DMS153 (cell line): ENCODE data around the gene DLG3.
A peak's percentile ranks its signal among the peaks of the same experiment; 100 is the strongest.

Experiments used
- DNase-seq: peaks from one replicate; lab custom pipeline; 2025; lab: John Stamatoyannopoulos, UW

Gene DLG3

DNA sequence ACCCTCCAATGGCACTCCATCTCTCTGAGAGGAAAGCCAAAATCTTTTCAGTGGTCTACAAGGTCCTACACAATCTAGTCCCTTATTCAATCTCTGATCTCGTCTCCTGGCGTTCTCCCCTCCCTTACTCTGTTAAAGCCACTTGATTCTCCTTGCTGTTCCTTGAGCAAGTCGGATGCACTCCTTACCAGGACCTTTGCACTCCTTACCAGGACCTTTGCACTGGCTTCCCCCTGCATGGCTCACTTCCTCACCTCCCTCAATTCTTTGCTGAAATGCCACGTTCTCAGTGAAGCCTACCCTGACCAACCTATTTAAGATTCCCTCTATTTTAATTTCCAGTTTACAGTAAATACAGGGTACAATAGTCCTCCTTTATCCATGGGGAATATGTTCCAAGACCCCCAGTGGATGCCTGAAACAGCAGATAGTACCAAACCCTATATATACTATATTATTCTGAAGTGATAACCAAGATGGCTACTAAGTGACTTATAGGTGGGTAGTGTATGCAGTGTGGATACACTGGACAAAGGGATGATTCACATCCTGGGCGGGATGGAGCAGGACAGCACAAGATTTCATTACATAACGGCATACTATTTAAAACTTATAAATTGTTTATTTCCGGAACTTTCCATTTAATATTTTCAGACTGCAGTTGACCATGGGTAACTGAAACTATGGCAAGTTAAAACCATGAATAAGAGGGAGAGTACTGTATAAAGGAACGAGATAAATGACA, 6.5 kb upstream of the DLG3 start:
- no peak for DNase-seq

DNA sequence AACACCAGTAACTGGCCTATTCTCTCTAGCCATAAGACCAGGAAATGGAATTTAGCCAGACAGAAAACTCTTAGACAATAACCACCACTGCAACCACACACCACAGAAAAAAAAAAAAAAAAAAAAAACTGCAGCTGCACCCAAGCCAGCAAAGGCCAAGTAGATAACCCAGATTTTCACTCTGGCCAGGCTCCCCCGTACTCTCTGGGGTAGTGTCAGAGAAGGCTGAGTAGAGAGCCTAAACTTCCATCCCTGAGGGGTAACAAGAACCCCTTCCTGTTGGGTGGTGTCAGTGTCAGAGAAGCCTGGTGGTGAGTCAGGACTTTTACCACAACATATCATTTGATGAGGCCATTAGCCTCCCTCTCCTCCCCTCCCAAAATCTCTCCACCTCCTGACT, 5.6 kb upstream of the DLG3 start:
- no peak for DNase-seq

DNA sequence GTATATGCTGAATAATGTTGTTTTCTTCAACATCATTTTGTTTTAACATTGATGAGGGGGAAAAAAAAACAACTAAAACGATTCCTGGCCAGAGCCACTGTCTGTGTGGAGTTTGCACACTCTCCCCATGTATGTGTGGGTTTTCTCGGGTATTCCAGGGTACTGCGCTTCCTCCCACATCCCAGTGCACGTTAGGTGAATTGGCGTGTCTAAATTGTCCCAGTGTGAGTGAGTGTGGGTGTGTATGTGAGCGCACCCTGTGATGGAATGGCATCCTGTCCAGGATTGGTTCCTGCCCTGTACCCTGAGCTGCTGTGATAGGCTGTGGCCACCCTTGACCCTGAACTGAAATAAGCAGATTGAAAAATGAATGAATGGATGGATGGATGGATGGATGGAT, 2.4 kb upstream of the DLG3 start:
- DNase-seq, result no peak

DNA sequence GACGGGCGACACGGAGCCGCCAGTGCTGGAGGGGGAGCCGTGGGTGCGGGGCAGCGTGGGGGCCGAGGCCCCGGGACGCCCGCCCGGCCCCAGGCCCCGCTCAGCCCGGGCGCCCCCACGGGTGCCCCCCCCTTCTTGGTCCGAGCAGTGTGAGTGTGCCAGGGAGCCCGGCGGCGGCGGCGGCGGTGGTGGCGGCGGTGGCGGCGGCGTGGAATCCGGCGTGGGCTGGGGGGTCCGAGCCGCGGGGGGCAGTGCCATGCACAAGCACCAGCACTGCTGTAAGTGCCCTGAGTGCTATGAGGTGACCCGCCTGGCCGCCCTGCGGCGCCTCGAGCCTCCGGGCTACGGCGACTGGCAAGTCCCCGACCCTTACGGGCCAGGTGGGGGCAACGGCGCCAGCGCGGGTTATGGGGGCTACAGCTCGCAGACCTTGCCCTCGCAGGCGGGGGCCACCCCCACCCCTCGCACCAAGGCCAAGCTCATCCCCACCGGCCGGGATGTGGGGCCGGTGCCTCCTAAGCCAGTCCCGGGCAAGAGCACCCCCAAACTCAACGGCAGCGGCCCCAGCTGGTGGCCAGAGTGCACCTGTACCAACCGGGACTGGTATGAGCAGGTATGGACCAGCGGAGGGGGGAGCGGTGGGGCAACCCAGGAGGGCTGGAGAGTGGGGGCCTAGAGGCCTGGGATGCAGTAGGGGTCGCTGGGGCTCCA, 466 bp downstream of the DLG3 start:
- no peak for DNase-seq

DNA sequence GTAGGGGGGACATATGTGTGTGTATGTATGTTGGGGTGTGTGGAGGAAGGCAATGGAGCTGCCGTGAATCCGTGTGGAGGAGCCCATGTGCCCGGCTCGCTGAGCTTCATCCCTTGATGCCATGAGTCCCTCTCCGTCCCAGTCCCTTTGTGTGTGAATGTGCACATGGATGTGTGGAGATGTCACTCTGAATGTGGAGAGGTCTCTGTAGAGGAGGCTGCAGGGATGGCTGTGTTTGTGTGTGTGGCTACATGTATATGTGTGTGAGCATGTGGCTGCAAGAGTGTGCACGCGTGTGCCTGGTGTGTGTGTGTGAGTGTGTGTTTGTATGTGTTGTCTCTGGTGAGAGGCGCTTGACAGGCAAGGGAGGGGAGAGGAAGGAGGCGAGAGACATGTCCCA, 1.3 kb downstream of the DLG3 start:
- DNase-seq, result no peak

DNA sequence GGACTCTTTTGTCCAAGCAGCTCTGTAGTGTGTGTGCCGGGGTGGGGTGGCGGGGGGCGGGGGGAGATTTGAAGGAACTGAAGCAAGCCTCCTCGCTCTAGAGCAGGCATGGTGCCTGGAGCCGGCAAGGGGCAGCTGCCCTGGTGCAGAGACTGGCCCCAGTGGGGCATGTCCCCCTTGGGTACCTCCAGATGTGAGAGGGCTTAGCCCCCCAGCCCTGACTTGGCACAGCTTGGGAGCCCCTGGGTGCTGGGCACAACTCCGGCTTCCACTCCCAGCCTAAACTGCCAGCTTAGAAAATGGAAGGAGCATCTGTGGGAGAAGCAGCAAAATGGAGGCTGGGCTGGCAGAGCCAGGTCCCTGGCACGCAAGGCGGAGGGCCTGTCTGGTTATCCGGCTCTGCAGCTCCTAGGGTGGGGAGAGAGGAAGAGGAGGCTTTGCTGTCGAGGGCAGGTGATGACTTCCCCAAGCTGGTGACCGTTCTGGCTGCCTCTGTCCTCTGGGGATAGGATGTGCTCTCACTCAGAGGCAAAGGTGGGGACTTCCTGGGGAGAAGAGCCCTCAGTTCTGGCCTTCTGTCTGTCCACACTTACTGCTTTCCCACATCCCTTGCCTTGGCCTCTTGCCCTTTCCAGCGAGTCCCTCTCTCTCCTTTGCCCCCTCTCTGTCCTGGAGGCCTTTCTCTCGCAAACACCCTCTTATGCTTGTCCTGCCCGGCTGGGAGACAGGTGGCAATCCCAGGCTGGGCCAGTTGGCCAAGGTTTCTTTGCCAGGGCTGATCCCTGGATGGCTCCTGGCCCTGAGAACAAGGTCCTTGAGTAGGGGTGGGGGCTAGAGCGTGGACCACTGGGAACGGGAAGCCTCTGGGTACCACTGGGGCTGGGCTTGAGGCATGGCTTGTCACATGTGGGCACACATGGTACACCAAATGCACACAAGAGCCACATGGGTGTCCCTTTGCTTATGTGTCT, 2.0 kb downstream of the DLG3 start:
- no peak for DNase-seq

DNA sequence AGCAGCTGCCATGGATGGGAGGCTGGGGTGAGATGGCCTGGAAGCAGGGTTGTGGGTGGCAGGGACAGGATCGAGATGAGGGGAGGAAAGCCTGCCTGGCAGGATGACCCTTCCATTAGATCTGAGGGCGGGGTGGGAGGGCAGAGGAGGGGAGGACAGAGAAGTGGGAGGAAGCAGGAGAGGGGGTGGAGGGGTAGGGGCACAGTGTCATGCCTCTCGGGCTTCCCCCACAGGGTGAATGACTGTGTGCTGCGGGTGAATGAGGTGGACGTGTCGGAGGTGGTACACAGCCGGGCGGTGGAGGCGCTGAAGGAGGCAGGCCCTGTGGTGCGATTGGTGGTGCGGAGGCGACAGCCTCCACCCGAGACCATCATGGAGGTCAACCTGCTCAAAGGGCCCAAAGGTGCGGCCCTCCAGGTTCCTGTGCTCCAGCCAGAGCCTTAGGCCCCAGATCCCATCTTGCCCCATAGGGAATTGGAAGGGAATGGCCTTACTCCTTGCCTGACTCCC, 4.9 kb downstream of the DLG3 start:
- no peak for DNase-seq

DNA sequence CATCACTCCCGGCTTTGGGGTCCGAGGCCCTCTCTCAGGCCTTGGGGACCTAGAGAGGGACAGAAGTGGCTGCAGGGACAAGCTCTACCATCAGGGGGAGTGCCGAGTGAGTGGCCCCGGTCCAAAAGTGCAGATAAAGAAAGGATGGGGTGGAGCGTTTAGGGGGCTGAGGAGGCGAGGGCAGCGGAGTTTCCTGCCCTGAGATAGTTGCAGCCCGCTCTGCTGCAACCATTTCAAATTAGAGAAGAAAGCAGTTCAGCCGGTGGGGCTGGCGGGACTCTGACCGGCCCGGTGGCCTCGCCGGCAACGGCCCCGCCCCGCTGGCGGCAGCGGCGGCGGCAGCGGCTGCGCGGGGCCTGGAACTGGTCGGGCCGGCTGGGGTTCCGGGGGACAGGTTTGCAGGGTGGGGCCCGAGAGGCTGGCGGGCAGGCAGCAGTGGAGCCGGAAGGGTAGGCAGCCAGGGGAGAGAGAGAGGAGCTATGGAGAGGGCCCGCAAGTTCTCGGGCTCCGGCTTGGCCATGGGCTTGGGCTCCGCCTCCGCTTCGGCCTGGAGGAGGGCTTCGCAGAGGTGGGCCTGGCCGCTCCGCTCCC, 7.6 kb downstream of the DLG3 start:
- peak; percentile 14 for DNase-seq

DNA sequence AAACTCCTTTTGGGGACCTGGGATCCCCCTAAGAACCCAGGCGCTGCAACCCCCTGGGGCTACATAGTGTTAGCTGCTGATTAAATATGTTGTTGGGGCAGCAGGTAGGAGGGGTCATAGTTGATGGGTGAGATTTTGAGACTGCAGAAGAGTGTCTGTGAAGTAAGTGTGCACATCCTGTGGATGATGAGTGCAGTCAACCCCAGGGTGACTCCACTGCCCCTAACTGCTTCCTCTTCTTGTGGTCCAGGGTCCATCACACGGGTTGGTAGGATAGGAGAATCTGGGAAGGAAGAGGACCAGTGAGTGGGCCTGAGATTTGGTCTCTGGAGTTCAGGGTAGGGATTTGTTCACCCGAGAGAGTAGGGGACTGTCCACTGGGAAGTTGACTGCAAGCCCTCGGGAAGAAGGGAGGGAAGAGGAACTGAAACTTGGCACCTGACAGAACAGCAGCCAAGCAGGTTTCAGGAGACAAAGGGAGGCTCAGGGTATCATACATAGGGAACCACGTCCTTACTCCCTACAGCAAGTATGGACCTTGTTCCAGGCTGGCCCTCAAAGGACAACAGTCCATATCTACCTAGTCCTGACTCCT, 8.5 kb downstream of the DLG3 start:
- no peak for DNase-seq

DNA sequence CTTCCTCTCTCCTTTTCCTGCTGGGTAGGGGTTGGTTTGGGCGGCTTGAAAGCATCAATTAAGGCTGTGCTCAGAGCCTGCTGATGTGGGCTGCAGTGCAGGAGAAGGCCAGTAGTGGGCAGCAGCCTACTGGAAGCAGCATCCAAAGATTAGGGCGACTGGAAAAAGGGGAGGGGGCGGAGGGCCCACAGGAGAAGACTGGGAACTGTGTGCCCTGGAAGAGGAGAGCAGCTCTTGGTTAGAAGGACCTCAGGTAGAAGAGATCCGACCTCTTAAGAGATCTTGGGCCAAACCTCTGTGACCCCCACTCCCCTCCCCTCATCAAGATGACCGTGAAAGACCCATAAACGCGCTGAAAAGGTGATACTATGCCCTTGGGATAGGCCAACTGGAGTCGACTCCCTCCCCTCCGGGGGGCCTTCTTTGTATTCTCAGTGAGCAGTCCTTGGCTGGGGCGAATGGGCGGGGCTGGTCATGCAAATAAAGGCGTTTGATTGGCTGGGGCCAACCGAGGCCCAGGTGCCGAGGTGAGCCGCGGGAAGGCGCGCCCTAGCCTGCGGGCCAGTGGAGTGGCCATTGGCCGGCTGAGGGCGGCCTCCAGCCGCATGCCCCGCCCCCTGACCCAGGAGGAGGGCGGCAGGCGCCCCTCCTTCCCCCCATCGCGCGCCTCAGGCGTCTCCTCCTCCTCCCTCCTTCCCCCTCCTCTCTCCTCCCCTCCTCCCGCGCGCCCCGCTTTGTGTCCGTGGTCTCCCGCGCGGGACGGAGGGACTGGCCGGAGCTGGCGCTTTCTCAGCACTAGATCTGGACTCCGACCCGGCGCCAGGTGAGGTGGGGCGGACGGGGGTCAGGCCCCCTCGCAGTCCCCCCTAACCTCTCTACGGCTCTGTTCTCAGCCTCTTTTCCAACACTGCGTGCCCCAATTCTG, 10.1 kb downstream of the DLG3 start:
- DNase-seq, result peak; percentile 92

DNA sequence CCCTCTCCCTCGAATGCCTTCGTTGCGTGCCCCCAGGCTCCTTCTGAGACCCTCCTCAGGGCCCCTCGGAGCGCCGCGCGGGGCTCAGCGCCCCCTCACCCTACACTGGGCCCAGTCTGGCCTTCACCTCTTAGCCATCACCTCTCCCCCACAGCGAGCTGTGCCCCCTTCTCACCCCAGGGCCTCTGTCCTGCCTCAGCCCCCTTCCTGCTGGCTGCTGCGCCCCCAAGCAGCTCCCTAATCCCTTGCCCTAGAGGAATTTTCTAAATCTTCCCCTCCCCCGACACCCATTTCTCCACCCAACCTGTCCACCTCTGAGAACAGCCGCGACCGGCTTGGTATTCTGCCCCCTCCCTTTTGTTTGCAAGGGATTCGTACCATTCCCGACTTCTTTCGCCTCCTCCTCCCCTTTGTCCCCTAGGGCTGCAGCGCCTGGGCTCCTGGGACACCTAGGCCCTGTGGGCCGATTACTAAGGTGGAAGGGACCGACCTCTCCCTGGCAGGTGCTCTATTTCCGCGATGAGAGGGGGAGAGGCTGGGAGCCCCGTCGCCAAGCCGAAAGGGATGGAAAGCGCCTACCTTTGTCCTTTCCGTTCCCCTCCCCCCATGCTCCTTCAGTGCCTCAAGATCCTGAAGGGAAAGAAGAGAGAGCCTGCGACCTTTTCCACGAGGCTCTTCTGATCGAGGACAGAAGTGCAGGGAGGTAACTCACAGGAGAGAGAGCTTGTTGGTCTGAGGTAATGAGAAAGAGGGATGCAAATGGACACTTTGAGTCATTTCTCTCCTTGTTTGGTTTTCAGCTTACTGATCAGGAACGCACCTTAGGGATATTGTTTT, 10.9 kb downstream of the DLG3 start:
- DNase-seq, result no peak

DNA sequence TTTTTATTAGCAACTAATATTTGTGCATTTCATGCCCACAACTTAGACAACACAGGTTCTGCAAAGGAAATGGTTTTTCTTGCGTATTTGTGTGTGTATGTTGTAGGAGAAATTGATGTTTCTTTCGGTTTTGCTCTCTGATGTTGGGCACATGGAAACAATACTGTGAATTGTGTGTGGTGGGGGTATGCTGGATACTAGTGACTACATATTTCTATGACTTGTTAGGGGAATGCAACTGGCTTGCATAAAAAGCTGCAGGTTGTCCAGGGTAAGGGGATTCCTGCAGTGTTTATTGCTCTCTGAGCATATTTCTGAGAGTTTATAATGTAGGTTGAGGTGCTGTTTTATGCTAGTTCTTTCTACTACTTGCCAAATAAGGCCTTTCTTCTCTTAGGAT, 11.6 kb downstream of the DLG3 start:
- DNase-seq, result no peak

DNA sequence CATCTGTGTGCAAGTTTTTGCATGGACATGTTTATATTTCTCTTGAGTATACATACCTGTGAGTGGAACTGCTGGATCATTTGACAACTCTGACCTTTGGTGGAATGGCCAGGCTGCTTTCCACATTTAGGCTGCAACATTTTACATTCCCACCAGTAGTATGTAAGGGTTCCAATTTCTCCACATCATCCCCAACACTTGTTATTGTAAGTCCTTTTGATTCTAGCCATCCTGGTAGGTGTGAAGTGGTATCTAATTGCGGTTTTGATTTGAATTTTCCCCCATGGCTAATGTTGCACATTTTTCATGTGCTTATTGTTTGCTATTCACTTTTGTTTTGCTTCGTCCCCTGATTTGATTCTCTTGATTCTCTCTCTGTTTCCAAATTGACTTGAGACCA, 16.4 kb downstream of the DLG3 start:
- no peak for DNase-seq

DNA sequence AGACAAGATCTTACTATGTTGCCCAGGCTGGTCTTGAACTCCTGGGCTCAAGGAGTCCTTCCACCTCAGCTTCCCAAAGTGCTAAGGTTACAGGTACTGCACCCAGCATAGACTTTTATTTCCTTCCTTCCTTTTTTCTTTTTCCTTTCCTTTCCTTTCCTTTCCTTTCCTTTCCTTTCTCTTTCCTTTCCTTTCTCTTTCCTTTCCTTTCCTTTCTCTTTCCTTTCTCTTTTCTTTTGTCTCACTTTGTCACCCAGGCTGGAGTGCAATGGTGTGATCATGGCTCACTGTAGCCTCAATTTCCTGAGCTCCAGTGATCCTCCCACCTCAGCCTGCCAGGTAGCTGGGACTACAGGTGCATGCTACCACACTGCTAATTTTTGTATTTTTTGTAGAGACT, 19.4 kb downstream of the DLG3 start:
- DNase-seq, result no peak

DNA sequence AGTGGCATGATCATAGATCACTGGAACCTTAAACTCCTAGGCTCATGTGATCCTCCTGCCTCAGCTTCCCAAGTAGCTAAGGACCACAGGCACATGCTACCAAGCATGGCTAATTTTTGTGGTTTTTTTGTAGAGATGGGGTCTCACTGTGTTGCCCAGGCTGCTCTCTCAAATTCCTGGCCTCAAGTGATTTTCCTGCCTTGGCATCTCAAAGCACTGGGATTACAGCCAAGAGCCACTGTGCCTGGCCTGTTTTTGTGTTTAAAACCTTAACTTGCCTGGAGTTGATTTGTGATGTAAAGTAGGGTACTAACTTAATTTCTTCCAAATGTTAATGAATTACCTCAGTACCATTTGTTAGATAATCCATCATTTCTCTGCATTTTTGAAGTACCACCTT, 22.3 kb downstream of the DLG3 start:
- no peak for DNase-seq

DNA sequence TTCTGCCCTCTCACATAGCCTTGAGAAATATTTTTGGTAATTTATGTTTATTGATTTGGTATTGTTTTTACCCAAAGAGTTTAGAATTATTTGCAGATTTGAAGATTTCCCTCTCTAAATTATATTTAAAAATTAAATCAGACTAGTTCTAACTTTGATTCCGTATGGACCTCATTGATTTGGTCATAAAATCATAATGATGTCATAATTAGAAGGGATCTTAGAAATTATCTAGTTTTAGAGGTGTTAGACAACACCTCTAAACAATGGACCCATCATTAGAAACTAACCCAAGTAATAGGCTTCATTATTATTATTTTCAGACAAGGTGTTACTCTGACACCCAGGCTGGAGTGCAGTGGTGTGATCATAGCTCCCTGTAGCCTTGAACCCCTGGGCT, 24.1 kb downstream of the DLG3 start:
- DNase-seq, result no peak

DNA sequence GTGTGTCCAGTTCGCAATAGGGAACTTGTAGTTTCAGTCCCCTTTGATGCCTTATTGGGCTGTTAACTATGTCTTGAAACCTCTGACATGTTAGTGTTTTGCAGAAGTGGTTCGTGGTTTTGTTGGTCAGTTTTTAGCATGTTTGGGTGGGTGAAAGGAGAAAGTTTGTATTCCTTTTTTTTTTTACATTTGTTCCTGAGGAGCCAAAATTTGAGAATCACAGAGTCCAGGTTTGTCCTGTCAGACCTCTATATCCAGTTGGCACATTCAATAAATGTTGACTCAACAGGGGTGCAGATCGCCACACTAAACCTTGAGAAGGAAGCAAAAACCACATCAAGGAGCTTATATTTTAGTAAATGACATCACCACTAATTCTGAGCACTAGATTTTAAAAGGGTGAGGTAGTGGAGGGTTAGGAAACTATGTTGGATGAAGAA, 26.2 kb downstream of the DLG3 start:
- no peak for DNase-seq

DNA sequence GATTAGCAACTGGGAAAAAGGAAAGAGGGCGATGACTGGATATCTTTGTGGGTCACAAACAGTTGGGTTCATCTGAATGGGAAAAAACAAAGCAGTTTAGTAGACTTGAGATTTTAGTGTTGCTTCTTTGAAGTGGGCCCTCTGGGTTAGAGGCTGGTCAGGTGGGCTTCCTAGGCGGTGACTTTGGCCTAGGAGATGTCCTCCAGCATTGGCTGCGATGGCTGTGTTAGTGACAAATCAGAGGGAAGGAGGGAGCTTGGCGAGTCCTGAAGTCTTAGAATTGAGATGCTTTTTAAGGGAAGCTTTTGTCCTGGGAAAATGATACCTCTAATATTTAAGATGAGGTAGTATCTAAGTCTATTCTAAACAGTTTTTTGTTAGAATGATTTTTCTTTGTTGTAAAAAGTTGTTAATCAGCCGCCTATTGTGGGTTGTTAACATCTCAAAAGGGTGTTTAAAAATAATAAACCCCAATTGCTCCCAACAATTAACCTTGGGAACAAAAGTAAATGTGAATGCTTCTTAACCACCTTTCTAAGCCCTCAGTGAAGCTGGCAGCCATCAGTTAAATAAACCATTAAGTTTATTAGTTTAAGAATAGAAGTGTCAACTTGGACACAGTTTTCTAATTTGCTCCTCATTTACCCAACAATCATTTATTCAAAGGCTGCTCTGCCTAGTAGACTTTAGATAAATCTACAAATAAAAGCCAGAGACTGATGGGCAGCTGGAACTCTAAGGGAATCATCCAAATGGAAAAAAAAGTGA, 31.7 kb downstream of the DLG3 start:
- DNase-seq, result no peak
